GM21786 (cell line): ENCODE measurements around the gene CNTFR.
"Not testable (repeated sequence)": the region's sequence is repeated elsewhere in the genome, so short reads cannot be mapped to it uniquely, and the experiment has no call there.

Experiments used
- ATAC-seq: cut with Tn5 transposase; IDR thresholded peaks from one replicate; pipeline ENCODE4 v1.9.1; 2021; ENCODE audit not compliant: unreplicated experiment

CNTFR gene

GRCh38 chr9:34555500-34555899 lies 34.0 kb downstream of the CNTFR start:
- ATAC-seq: no peak

GRCh38 chr9:34555002-34555348 lies 34.5 kb downstream of the CNTFR start:
- ATAC-seq: no peak

GRCh38 chr9:34554211-34555001 lies 35.1 kb downstream of the CNTFR start:
- no peak for ATAC-seq

- no peak for ATAC-seq
Observed at GRCh38 chr9:34553511-34554021, 36.0 kb downstream of the CNTFR start.

- ATAC-seq: no peak
Observed at GRCh38 chr9:34552986-34553385, 36.5 kb downstream of the CNTFR start.

- no peak for ATAC-seq
Observed at GRCh38 chr9:34552606-34552981, 36.9 kb downstream of the CNTFR start.

GRCh38 chr9:34551751-34552605 lies 37.5 kb downstream of the CNTFR start:
- ATAC-seq: no peak

- ATAC-seq: no peak
Observed at GRCh38 chr9:34550681-34551270, 38.7 kb downstream of the CNTFR start.

GRCh38 chr9:34550016-34550680 lies 39.4 kb downstream of the CNTFR start:
- ATAC-seq: no peak

- ATAC-seq: no peak
Observed at GRCh38 chr9:34549407-34549732, 40.2 kb downstream of the CNTFR start.

- no peak for ATAC-seq
Observed at GRCh38 chr9:34547960-34548611, 41.4 kb downstream of the CNTFR start.

GRCh38 chr9:34546834-34547827 lies 42.4 kb downstream of the CNTFR start:
- no peak for ATAC-seq

GRCh38 chr9:34546102-34546833 lies 43.3 kb downstream of the CNTFR start:
- ATAC-seq: no peak

GRCh38 chr9:34545497-34545896 lies 44.0 kb downstream of the CNTFR start:
- ATAC-seq: no peak

- no peak for ATAC-seq
Observed at GRCh38 chr9:34544035-34544434, 45.5 kb downstream of the CNTFR start.

GRCh38 chr9:34541540-34541939 lies 48.0 kb downstream of the CNTFR start:
- ATAC-seq: no peak

GRCh38 chr9:34540827-34541226 lies 48.7 kb downstream of the CNTFR start:
- ATAC-seq: no peak

GRCh38 chr9:34536685-34537084 lies 52.8 kb downstream of the CNTFR start:
- no peak for ATAC-seq

- not testable (repeated sequence) for ATAC-seq
Observed at GRCh38 chr9:34532041-34532440, 57.5 kb downstream of the CNTFR start.
